ENCODE data around the gene RANBP1. TPM values are rescaled to one million over a fixed set of nuclear protein-coding genes. Genes with fewer than 3 reads are reported as not detected.

Gene RANBP1
- total RNA-seq, 4 donors from 2014 or later = 45.6 to 128 (median 106) TPM

GRCh38 chr22:20160041-20160440, 44.1 kb downstream of the RANBP1 start:
- Histone ChIP-seq H3K36me3 (no peaks in the 10 kb centered on the region), H3K27ac (no peak overlapping the region), H3K9me3 (no peaks in the 10 kb centered on the region), H3K27me3 (peaks cover 19% of the 10 kb centered on the region), H3K4me1 (peaks cover 0 to 4% (median 0%) of the 10 kb centered on the region in 4 donors), H3K4me3 (no peak overlapping the region)
- TF ChIP-seq EP300 (IDR thresholded peaks at IDR 0.05; ENCODE audit: low read depth) = no peak
- 40 to 67% methylated on average over 1 to 10 of the region's 10 CpGs for WGBS, 2 donors (ENCODE audit: low coverage in 1 of 2)
- in situ Hi-C loops (cut with MboI; ENCODE audit: low pct_ligation_motif_present in 1 of 4, low pct_unique_long_range_greater_than_20kb in 1 of 4, low sequenced_read_pairs in 3 of 4) (loop anchor here in 1 of 4 donors (25.0 kb wide), 1 partner anchor 477 kb away; no protein-coding TSS in a partner anchor), intact Hi-C loops (cut with DNase I; ENCODE audit: low total_unique reads) (loop anchor here (2.0 kb wide), 1 partner anchor 125 kb away; no protein-coding TSS in a partner anchor)
- no peak for DNase-seq

DNA sequence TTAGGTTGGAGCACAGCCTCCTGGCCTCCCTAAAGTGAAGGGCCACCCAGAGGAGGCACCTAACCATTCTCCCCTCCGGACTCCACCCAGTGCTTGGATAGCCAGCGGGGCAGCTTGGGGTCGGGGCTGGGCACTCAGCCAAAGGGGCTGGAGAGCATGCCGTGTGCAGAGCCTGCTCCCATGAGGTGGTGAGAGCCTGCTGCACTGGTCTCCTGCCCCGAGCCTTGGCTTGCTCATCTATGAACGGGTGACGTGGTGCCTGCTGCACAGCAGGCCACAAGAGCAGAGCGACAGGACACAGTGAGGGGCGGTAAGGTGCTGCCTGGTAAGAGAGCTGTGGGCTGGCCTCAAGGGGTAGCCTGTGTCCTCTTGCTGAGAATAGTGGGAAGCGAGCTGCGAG, 49.0 kb downstream of the RANBP1 start:
- 65% methylated on average over 8 of the region's 11 CpGs; no CpG with 5 or more reads in 1 of the 2 donors for WGBS, 2 donors (ENCODE audit: low coverage in 1 of 2)
- H3K9me3 ChIP-seq = no peaks in the 10 kb centered on the region
- no peak overlapping the region for H3K27ac ChIP-seq
- intact Hi-C loops (cut with DNase I; ENCODE audit: low total_unique reads) = no loop called here
- no peaks in the 10 kb centered on the region for H3K27me3 ChIP-seq
- in situ Hi-C loops (cut with MboI; ENCODE audit: low pct_ligation_motif_present in 1 of 4, low pct_unique_long_range_greater_than_20kb in 1 of 4, low sequenced_read_pairs in 3 of 4) = loop anchor here in 1 of 4 donors (25.0 kb wide), 1 partner anchor 472 kb away; no protein-coding TSS in a partner anchor
- no peak for DNase-seq
- H3K4me3 ChIP-seq = no peak overlapping the region
- TF ChIP-seq EP300 (IDR thresholded peaks at IDR 0.05; ENCODE audit: low read depth) (no peak), POLR2A (IDR thresholded peaks at IDR 0.05) (no peak), POLR2AphosphoS5 (IDR thresholded peaks at IDR 0.05) (no peak), CTCF (IDR thresholded peaks at IDR 0.05) (no peak)
- H3K4me1 ChIP-seq = no peaks in the 10 kb centered on the region
- no peaks in the 10 kb centered on the region for H3K36me3 ChIP-seq

DNA sequence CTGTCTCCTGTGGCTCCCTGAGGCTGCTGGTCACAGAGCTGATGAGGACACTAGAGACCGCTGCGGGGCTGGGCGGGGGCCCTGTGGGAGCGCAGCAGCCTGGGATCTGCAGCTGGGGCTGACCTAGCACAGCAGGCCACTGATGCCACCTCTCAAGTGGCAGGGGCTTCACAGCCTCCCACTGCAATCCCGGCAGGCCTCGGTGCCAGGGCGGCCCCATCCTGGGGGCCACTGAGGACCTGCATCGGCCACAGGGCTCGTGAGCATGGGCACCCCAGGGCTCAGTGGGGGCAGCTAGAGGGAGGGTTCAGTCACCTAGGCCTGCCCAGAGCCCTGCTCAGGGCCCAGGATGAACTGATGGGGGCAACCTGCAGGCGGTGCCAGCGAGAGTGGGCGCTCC, 49.5 kb downstream of the RANBP1 start:
- no peak overlapping the region for H3K27ac ChIP-seq
- H3K4me1 ChIP-seq = no peaks in the 10 kb centered on the region
- TF ChIP-seq CTCF (IDR thresholded peaks at IDR 0.05) = no peak
- no peak for TF ChIP-seq EP300 (IDR thresholded peaks at IDR 0.05; ENCODE audit: low read depth)
- no peak for TF ChIP-seq POLR2A (IDR thresholded peaks at IDR 0.05)
- TF ChIP-seq POLR2AphosphoS5 (IDR thresholded peaks at IDR 0.05) = no peak
- H3K9me3 ChIP-seq = no peaks in the 10 kb centered on the region
- in situ Hi-C loops (cut with MboI; ENCODE audit: low pct_ligation_motif_present in 1 of 4, low pct_unique_long_range_greater_than_20kb in 1 of 4, low sequenced_read_pairs in 3 of 4) = loop anchor here in 1 of 4 donors (25.0 kb wide), 1 partner anchor 472 kb away; no protein-coding TSS in a partner anchor
- no peaks in the 10 kb centered on the region for H3K36me3 ChIP-seq
- no peaks in the 10 kb centered on the region for H3K27me3 ChIP-seq
- 84% methylated on average over 11 of the region's 12 CpGs; no CpG with 5 or more reads in 1 of the 2 donors for WGBS, 2 donors (ENCODE audit: low coverage in 1 of 2)
- no peak overlapping the region for H3K4me3 ChIP-seq
- no peak for DNase-seq
- intact Hi-C loops (cut with DNase I; ENCODE audit: low total_unique reads) = no loop called here

- in situ Hi-C loops (cut with MboI; ENCODE audit: low pct_ligation_motif_present in 1 of 4, low pct_unique_long_range_greater_than_20kb in 1 of 4, low sequenced_read_pairs in 3 of 4) = loop anchor here in 1 of 4 donors (25.0 kb wide), 1 partner anchor 471 kb away; no protein-coding TSS in a partner anchor
- Histone ChIP-seq H3K4me1 (no peaks in the 10 kb centered on the region), H3K4me3 (no peak overlapping the region), H3K36me3 (no peaks in the 10 kb centered on the region), H3K27ac (no peak overlapping the region), H3K9me3 (no peaks in the 10 kb centered on the region), H3K27me3 (no peaks in the 10 kb centered on the region)
- no peak for DNase-seq
- TF ChIP-seq POLR2A (IDR thresholded peaks at IDR 0.05) = no peak
- 76 to 87% methylated on average over 3 to 7 of the region's 7 CpGs for WGBS, 2 donors (ENCODE audit: low coverage in 1 of 2)
- intact Hi-C loops (cut with DNase I; ENCODE audit: low total_unique reads) = no loop called here
Measured at GRCh38 chr22:20165913-20166312, 50.0 kb downstream of the RANBP1 start.

GRCh38 chr22:20166703-20167102, 50.8 kb downstream of the RANBP1 start:
- H3K27ac ChIP-seq = no peak overlapping the region
- no peaks in the 10 kb centered on the region for H3K27me3 ChIP-seq
- intact Hi-C loops (cut with DNase I; ENCODE audit: low total_unique reads) (no loop called here), in situ Hi-C loops (cut with MboI; ENCODE audit: low pct_ligation_motif_present in 1 of 4, low pct_unique_long_range_greater_than_20kb in 1 of 4, low sequenced_read_pairs in 3 of 4) (loop anchor here in 1 of 4 donors (25.0 kb wide), 1 partner anchor 471 kb away; no protein-coding TSS in a partner anchor)
- H3K4me3 ChIP-seq = no peak overlapping the region
- WGBS, 2 donors (ENCODE audit: low coverage in 1 of 2) = 87% methylated on average over 9 of the region's 9 CpGs; no CpG with 5 or more reads in 1 of the 2 donors
- DNase-seq = no peak
- no peaks in the 10 kb centered on the region for H3K4me1 ChIP-seq
- H3K36me3 ChIP-seq = no peaks in the 10 kb centered on the region
- TF ChIP-seq POLR2A (IDR thresholded peaks at IDR 0.05) = no peak
- no peak for TF ChIP-seq EP300 (IDR thresholded peaks at IDR 0.05; ENCODE audit: low read depth)
- no peak for TF ChIP-seq CTCF (IDR thresholded peaks at IDR 0.05)
- TF ChIP-seq POLR2AphosphoS5 (IDR thresholded peaks at IDR 0.05) = no peak
- no peaks in the 10 kb centered on the region for H3K9me3 ChIP-seq

Measured in transverse colon (tissue), 4 donors.